HCT116 (cell line): ENCODE results near the gene RNASE8. TPM values are rescaled to one million over a fixed set of nuclear protein-coding genes. Genes with fewer than 3 reads are reported as not detected.

Source experiments
- ATAC-seq: fragments of 200-7000 bp; cut with Tn5 transposase; 2 replicates; pipeline ENCODE4 v1.9.1; 2020; ENCODE audit warnings: mild to moderate bottlenecking, moderate library complexity
- BruUV-seq: library from RNA; stranded (reverse); fragments of 400-500 nt; replicated peaks from 2 replicates; lab custom pipeline; 2021; lab: Mats Ljungman, UMichigan
- CTCF ChIA-PET: fragments of 300-600 bp; sonication (Branson Sonifier 250); formaldehyde crosslinking; loops from one replicate; lab custom pipeline; 2021; ENCODE audit warnings: antibody characterized with exemption; lab: Charles Lee
- POLR2A ChIA-PET: fragments of 300-600, 350-600 bp; sonication (Branson Sonifier 250); formaldehyde crosslinking; loops from one replicate; lab custom pipeline; 2021; ENCODE audit warnings: antibody characterized with exemption; lab: Charles Lee
- RAD21 ChIA-PET, 2 experiments: fragments of 300-600 bp; sonication (Branson Sonifier 250); formaldehyde crosslinking; loops; one replicate each; lab custom pipeline; 2023; ENCODE audit warnings: low total read pairs in 2 of 2; ENCODE audit not compliant: uncharacterized antibody in 2 of 2, unreplicated experiment in 2 of 2, low non-redundant PET in 1 of 2; lab: Charles Lee
- DNase-seq: peaks from one replicate; pipeline ENCODE4 v3.0.0-alpha.2; 2010; ENCODE audit warnings: low read depth, low spot score
- H2AFZ ChIP-seq: fragments of 200-600 bp; shearing (Covaris generic), sonication (generic); 2 replicates; pipeline ENCODE4 v1.6.1; 2017; ENCODE audit warnings: low read depth, mixed run types, mixed read lengths, antibody characterized with exemption, low read length; ENCODE audit not compliant: poor library complexity, severe bottlenecking
- H3K27ac ChIP-seq: 2 replicates; pipeline ENCODE4 v1.5.1; 2012; ENCODE audit warnings: low read depth, low read length
- H3K27me3 ChIP-seq: fragments of 200-600 bp; sonication (generic); 2 replicates; pipeline ENCODE4 v1.6.1; 2016; ENCODE audit warnings: mixed run types, low read length, mixed read lengths; ENCODE audit not compliant: insufficient read depth
- H3K36me3 ChIP-seq, 2 experiments: fragments of 200-500 bp in 1 of 2; fragments of 200-600 bp in 1 of 2; sonication (Bioruptor generic) in 1 of 2; sonication (generic) in 1 of 2; 2 replicates each; pipeline versions ENCODE4 v1.5.1 to v1.6.1; 2014 to 2016; ENCODE audit warnings: low read length in 2 of 2, inconsistent platforms in 1 of 2, mixed read lengths in 1 of 2, mixed run types in 1 of 2; ENCODE audit not compliant: insufficient read depth in 2 of 2, control insufficient read depth in 1 of 2
- H3K4me1 ChIP-seq, 2 experiments: fragments of 200-600 bp in 1 of 2; sonication (generic) in 1 of 2; 2 replicates each; pipeline versions ENCODE4 v1.5.1 to v1.6.1; 2012 to 2017; ENCODE audit warnings: low read length in 2 of 2, inconsistent platforms in 1 of 2, mild to moderate bottlenecking in 1 of 2, mixed read lengths in 1 of 2, mixed run types in 1 of 2, moderate library complexity in 1 of 2; ENCODE audit not compliant: insufficient read depth in 2 of 2, control insufficient read depth in 1 of 2
- H3K4me2 ChIP-seq: fragments of 200-600 bp; sonication (generic); 2 replicates; pipeline ENCODE4 v1.6.1; 2017; ENCODE audit warnings: mixed run types, low read length, mixed read lengths
- H3K4me3 ChIP-seq, 2 experiments: fragments of 200-600 bp in 1 of 2; sonication (generic) in 1 of 2; replicated peaks in 1 of 2; 2 replicates each; pipeline ENCODE4 v1.5.1; 2011 to 2016; ENCODE audit warnings: low read length in 2 of 2, control low read depth in 1 of 2, low read depth in 1 of 2, mild to moderate bottlenecking in 1 of 2, mixed read lengths in 1 of 2, mixed run types in 1 of 2
- H3K79me2 ChIP-seq: fragments of 200-600 bp; sonication (generic); 2 replicates; pipeline ENCODE4 v1.6.1; 2017; ENCODE audit warnings: mild to moderate bottlenecking, mixed run types, low read length, moderate library complexity, mixed read lengths; ENCODE audit not compliant: insufficient read depth
- H3K9ac ChIP-seq: fragments of 200-600 bp; sonication (generic); 2 replicates; pipeline ENCODE4 v1.6.1; 2016; ENCODE audit warnings: low read length, mixed read lengths
- H3K9me2 ChIP-seq: fragments of 200-600 bp; sonication (generic), shearing (Covaris generic); 2 replicates; pipeline ENCODE4 v1.6.1; 2017; ENCODE audit warnings: mixed run types, mild to moderate bottlenecking, moderate library complexity; ENCODE audit not compliant: insufficient read depth
- H3K9me3 ChIP-seq, 2 experiments: fragments of 200-500 bp in 1 of 2; fragments of 200-600 bp in 1 of 2; sonication (Bioruptor generic) in 1 of 2; sonication (generic) in 1 of 2; 2 replicates each; pipeline ENCODE4 v1.6.1; 2014 to 2017; ENCODE audit warnings: low read length in 2 of 2, mixed read lengths in 2 of 2, inconsistent platforms in 1 of 2, low read depth in 1 of 2, mild to moderate bottlenecking in 1 of 2, mixed run types in 1 of 2, moderate library complexity in 1 of 2; ENCODE audit not compliant: control insufficient read depth in 1 of 2, insufficient read depth in 1 of 2
- H4K20me1 ChIP-seq: fragments of 200-600 bp; sonication (generic), shearing (Covaris generic); 2 replicates; pipeline ENCODE4 v1.6.1; 2017; ENCODE audit warnings: mixed run types, mild to moderate bottlenecking, moderate library complexity; ENCODE audit not compliant: insufficient read depth
- CEBPB ChIP-seq: IDR thresholded peaks from 2 replicates; pipeline ENCODE4 v1.6.1; 2012; ENCODE audit warnings: low read depth
- EGR1 ChIP-seq: IDR thresholded peaks from 2 replicates; pipeline ENCODE4 v1.6.1; 2012; ENCODE audit warnings: low read depth
- EZH2 ChIP-seq: fragments of 200-600 bp; sonication (generic); IDR thresholded peaks from 2 replicates; pipeline ENCODE4 v1.6.1; 2017; ENCODE audit warnings: antibody characterized with exemption, mixed run types
- EZH2phosphoT487 ChIP-seq: fragments of 200-600 bp; IDR thresholded peaks from 2 replicates; pipeline ENCODE4 v1.6.1; 2018; ENCODE audit warnings: antibody characterized with exemption, borderline replicate concordance
- FOSL1 ChIP-seq: IDR thresholded peaks from 2 replicates; pipeline ENCODE4 v1.6.1; 2012; ENCODE audit warnings: low read depth
- JUND ChIP-seq: IDR thresholded peaks from 2 replicates; pipeline ENCODE4 v1.6.1; 2012
- MAX ChIP-seq: IDR thresholded peaks from 2 replicates; pipeline ENCODE4 v1.6.1; 2012
- POLR2AphosphoS5 ChIP-seq: IDR thresholded peaks from 2 replicates; pipeline ENCODE4 v1.6.1; 2011; ENCODE audit warnings: mild to moderate bottlenecking, low read depth, low read length, moderate library complexity
- RAD21 ChIP-seq: IDR thresholded peaks from 2 replicates; pipeline ENCODE4 v1.6.1; 2012; ENCODE audit warnings: low read depth, mild to moderate bottlenecking
- SIN3A ChIP-seq: IDR thresholded peaks from 2 replicates; pipeline ENCODE4 v1.6.1; 2012; ENCODE audit warnings: low read depth
- TCF7L2 ChIP-seq: IDR thresholded peaks from 2 replicates; pipeline ENCODE4 v1.7.0; 2011; ENCODE audit warnings: borderline replicate concordance, inconsistent platforms; ENCODE audit not compliant: insufficient read depth, insufficient read length; ENCODE audit errors: extremely low read depth
- YY1 ChIP-seq: IDR thresholded peaks from 2 replicates; pipeline ENCODE4 v1.6.1; 2011; ENCODE audit warnings: low read length, low read depth, moderate library complexity, mild to moderate bottlenecking; ENCODE audit not compliant: insufficient replicate concordance; ENCODE audit errors: extremely low read depth
- ZBTB33 ChIP-seq: IDR thresholded peaks from 2 replicates; pipeline ENCODE4 v1.6.1; 2011; ENCODE audit warnings: mild to moderate bottlenecking, low read length, moderate library complexity; ENCODE audit not compliant: insufficient replicate concordance; ENCODE audit errors: extremely low read depth
- ZFX ChIP-seq: fragments of 450-650 bp; IDR thresholded peaks from 2 replicates; pipeline ENCODE4 v1.6.1; 2017
- ZNF274 ChIP-seq: fragments of 200-500 bp; sonication (Bioruptor generic); IDR thresholded peaks from 2 replicates; pipeline ENCODE4 v1.6.1; 2014; ENCODE audit warnings: mild to moderate bottlenecking, low read depth, low read length, inconsistent platforms
- intact Hi-C: fragments of 100-400 bp; cut with micrococcal nuclease; formaldehyde crosslinking; loops from 2 replicates; pipeline ENCODE4 v1.10.0; 2022
- total RNA-seq: library from RNA; stranded (reverse); gene quantifications from one replicate; pipeline ENCODE4 v1.2.1, GENCODE V29; 2021; ENCODE audit not compliant: unreplicated experiment
- TF ChIP-seq, protein P1 (sequence below): IDR thresholded peaks from 2 replicates; pipeline ENCODE4 v1.6.1; 2012

RNASE8 gene
- total RNA-seq, 1 experiment from 2014 or later: not detected

GRCh38 chr14:21092273-21093011, 34.8 kb downstream of the RNASE8 start (continued):
- TF ChIP-seq ZBTB33 (no peak), ZFX (no peak; the same call in 1 of the 2 replicates), EZH2 (no peak), YY1 (peak; percentile 44), EZH2phosphoT487 (no peak)

GRCh38 chr14:21093018-21093417, 35.4 kb downstream of the RNASE8 start:
- Histone ChIP-seq H3K4me2 (no peak overlapping the region), H3K36me3 (no peaks in the 10 kb centered on the region; a peak in 2 of 4 replicates), H2AFZ (no peak overlapping the region), H3K27ac (no peak overlapping the region), H3K9me2 (no peaks in the 10 kb centered on the region), H4K20me1 (no peaks in the 10 kb centered on the region), H3K9ac (no peak overlapping the region), H3K27me3 (no peaks in the 10 kb centered on the region), H3K4me1 (peaks cover 0 to 12% of the 10 kb centered on the region in 2 experiments), H3K4me3 (no peak overlapping the region), H3K9me3 (no peaks in the 10 kb centered on the region), H3K79me2 (no peaks in the 10 kb centered on the region)
- intact Hi-C loops: no loop called here
- TF ChIP-seq MAX: no peak
- TF ChIP-seq YY1: no peak
- no peak for TF ChIP-seq SIN3A
- no peak for TF ChIP-seq CEBPB
- no peak for TF ChIP-seq EGR1
- no peak for TF ChIP-seq ZNF274
- TF ChIP-seq POLR2AphosphoS5: no peak
- no peak for TF ChIP-seq ZBTB33
- TF ChIP-seq JUND: no peak
- no peak for TF ChIP-seq TCF7L2
- TF ChIP-seq, protein P1, sequence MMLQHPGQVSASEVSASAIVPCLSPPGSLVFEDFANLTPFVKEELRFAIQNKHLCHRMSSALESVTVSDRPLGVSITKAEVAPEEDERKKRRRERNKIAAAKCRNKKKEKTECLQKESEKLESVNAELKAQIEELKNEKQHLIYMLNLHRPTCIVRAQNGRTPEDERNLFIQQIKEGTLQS: no peak
- TF ChIP-seq RAD21: no peak
- TF ChIP-seq FOSL1: no peak
- TF ChIP-seq ZFX: no peak
- CTCF ChIA-PET: interaction anchor here (1.0 to 5.3 kb wide), 12 partner anchors 9 to 122 kb away, joined by 3 to 35 read pairs (median 5); partner anchors contain the start of gene TMEM253
- BruUV-seq: no TSS peak
- POLR2A ChIA-PET: no interaction called here
- ATAC-seq (no peak), DNase-seq (no peak)
- RAD21 ChIA-PET: interaction anchor here (1.2 kb wide), 2 partner anchors 12 to 78 kb away, joined by 4 to 6 read pairs; no protein-coding TSS in a partner anchor
